HCT116 (cell line): ENCODE data around the gene PNRC2. TPM values are rescaled to one million over a fixed set of nuclear protein-coding genes. Genes with fewer than 3 reads are reported as not detected.

Experiments used
- ATAC-seq: fragments of 200-7000 bp; cut with Tn5 transposase; 2 replicates; pipeline ENCODE4 v1.9.1; 2020; ENCODE audit warnings: mild to moderate bottlenecking, moderate library complexity
- BruUV-seq: library from RNA; stranded (reverse); fragments of 400-500 nt; replicated peaks from 2 replicates; lab custom pipeline; 2021; lab: Mats Ljungman, UMichigan
- CTCF ChIA-PET: fragments of 300-600 bp; sonication (Branson Sonifier 250); formaldehyde crosslinking; loops from one replicate; lab custom pipeline; 2021; ENCODE audit warnings: antibody characterized with exemption; lab: Charles Lee
- POLR2A ChIA-PET: fragments of 300-600, 350-600 bp; sonication (Branson Sonifier 250); formaldehyde crosslinking; loops from one replicate; lab custom pipeline; 2021; ENCODE audit warnings: antibody characterized with exemption; lab: Charles Lee
- RAD21 ChIA-PET, 2 experiments: fragments of 300-600 bp; sonication (Branson Sonifier 250); formaldehyde crosslinking; loops; one replicate each; lab custom pipeline; 2023; ENCODE audit warnings: low total read pairs in 2 of 2; ENCODE audit not compliant: uncharacterized antibody in 2 of 2, unreplicated experiment in 2 of 2, low non-redundant PET in 1 of 2; lab: Charles Lee
- DNase-seq: peaks from one replicate; pipeline ENCODE4 v3.0.0-alpha.2; 2010; ENCODE audit warnings: low read depth, low spot score
- H2AFZ ChIP-seq: fragments of 200-600 bp; shearing (Covaris generic), sonication (generic); 2 replicates; pipeline ENCODE4 v1.6.1; 2017; ENCODE audit warnings: low read depth, mixed run types, mixed read lengths, antibody characterized with exemption, low read length; ENCODE audit not compliant: poor library complexity, severe bottlenecking
- H3K27ac ChIP-seq: 2 replicates; pipeline ENCODE4 v1.5.1; 2012; ENCODE audit warnings: low read depth, low read length
- H3K27me3 ChIP-seq: fragments of 200-600 bp; sonication (generic); 2 replicates; pipeline ENCODE4 v1.6.1; 2016; ENCODE audit warnings: mixed run types, low read length, mixed read lengths; ENCODE audit not compliant: insufficient read depth
- H3K36me3 ChIP-seq, 2 experiments: fragments of 200-500 bp in 1 of 2; fragments of 200-600 bp in 1 of 2; sonication (Bioruptor generic) in 1 of 2; sonication (generic) in 1 of 2; 2 replicates each; pipeline versions ENCODE4 v1.5.1 to v1.6.1; 2014 to 2016; ENCODE audit warnings: low read length in 2 of 2, inconsistent platforms in 1 of 2, mixed read lengths in 1 of 2, mixed run types in 1 of 2; ENCODE audit not compliant: insufficient read depth in 2 of 2, control insufficient read depth in 1 of 2
- H3K4me1 ChIP-seq, 2 experiments: fragments of 200-600 bp in 1 of 2; sonication (generic) in 1 of 2; 2 replicates each; pipeline versions ENCODE4 v1.5.1 to v1.6.1; 2012 to 2017; ENCODE audit warnings: low read length in 2 of 2, inconsistent platforms in 1 of 2, mild to moderate bottlenecking in 1 of 2, mixed read lengths in 1 of 2, mixed run types in 1 of 2, moderate library complexity in 1 of 2; ENCODE audit not compliant: insufficient read depth in 2 of 2, control insufficient read depth in 1 of 2
- H3K4me2 ChIP-seq: fragments of 200-600 bp; sonication (generic); 2 replicates; pipeline ENCODE4 v1.6.1; 2017; ENCODE audit warnings: mixed run types, low read length, mixed read lengths
- H3K4me3 ChIP-seq, 2 experiments: fragments of 200-600 bp in 1 of 2; sonication (generic) in 1 of 2; replicated peaks in 1 of 2; 2 replicates each; pipeline ENCODE4 v1.5.1; 2011 to 2016; ENCODE audit warnings: low read length in 2 of 2, control low read depth in 1 of 2, low read depth in 1 of 2, mild to moderate bottlenecking in 1 of 2, mixed read lengths in 1 of 2, mixed run types in 1 of 2
- H3K79me2 ChIP-seq: fragments of 200-600 bp; sonication (generic); 2 replicates; pipeline ENCODE4 v1.6.1; 2017; ENCODE audit warnings: mild to moderate bottlenecking, mixed run types, low read length, moderate library complexity, mixed read lengths; ENCODE audit not compliant: insufficient read depth
- H3K9ac ChIP-seq: fragments of 200-600 bp; sonication (generic); 2 replicates; pipeline ENCODE4 v1.6.1; 2016; ENCODE audit warnings: low read length, mixed read lengths
- H3K9me2 ChIP-seq: fragments of 200-600 bp; sonication (generic), shearing (Covaris generic); 2 replicates; pipeline ENCODE4 v1.6.1; 2017; ENCODE audit warnings: mixed run types, mild to moderate bottlenecking, moderate library complexity; ENCODE audit not compliant: insufficient read depth
- H3K9me3 ChIP-seq, 2 experiments: fragments of 200-500 bp in 1 of 2; fragments of 200-600 bp in 1 of 2; sonication (Bioruptor generic) in 1 of 2; sonication (generic) in 1 of 2; 2 replicates each; pipeline ENCODE4 v1.6.1; 2014 to 2017; ENCODE audit warnings: low read length in 2 of 2, mixed read lengths in 2 of 2, inconsistent platforms in 1 of 2, low read depth in 1 of 2, mild to moderate bottlenecking in 1 of 2, mixed run types in 1 of 2, moderate library complexity in 1 of 2; ENCODE audit not compliant: control insufficient read depth in 1 of 2, insufficient read depth in 1 of 2
- H4K20me1 ChIP-seq: fragments of 200-600 bp; sonication (generic), shearing (Covaris generic); 2 replicates; pipeline ENCODE4 v1.6.1; 2017; ENCODE audit warnings: mixed run types, mild to moderate bottlenecking, moderate library complexity; ENCODE audit not compliant: insufficient read depth
- EZH2 ChIP-seq: fragments of 200-600 bp; sonication (generic); IDR thresholded peaks from 2 replicates; pipeline ENCODE4 v1.6.1; 2017; ENCODE audit warnings: antibody characterized with exemption, mixed run types
- EZH2phosphoT487 ChIP-seq: fragments of 200-600 bp; IDR thresholded peaks from 2 replicates; pipeline ENCODE4 v1.6.1; 2018; ENCODE audit warnings: antibody characterized with exemption, borderline replicate concordance
- JUND ChIP-seq: IDR thresholded peaks from 2 replicates; pipeline ENCODE4 v1.6.1; 2012
- SIN3A ChIP-seq: IDR thresholded peaks from 2 replicates; pipeline ENCODE4 v1.6.1; 2012; ENCODE audit warnings: low read depth
- ZNF274 ChIP-seq: fragments of 200-500 bp; sonication (Bioruptor generic); IDR thresholded peaks from 2 replicates; pipeline ENCODE4 v1.6.1; 2014; ENCODE audit warnings: mild to moderate bottlenecking, low read depth, low read length, inconsistent platforms
- intact Hi-C: fragments of 100-400 bp; cut with micrococcal nuclease; formaldehyde crosslinking; loops from 2 replicates; pipeline ENCODE4 v1.10.0; 2022
- total RNA-seq: library from RNA; stranded (reverse); gene quantifications from one replicate; pipeline ENCODE4 v1.2.1, GENCODE V29; 2021; ENCODE audit not compliant: unreplicated experiment
- TF ChIP-seq, protein P1 (sequence below): IDR thresholded peaks from 2 replicates; pipeline ENCODE4 v1.6.1; 2012; ENCODE audit warnings: low read depth
- TF ChIP-seq, protein P2 (sequence below), 3 experiments: fragments of 200-600 bp in 1 of 3; sonication (generic) in 1 of 3; IDR thresholded peaks in 2 of 3; conservative IDR thresholded peaks in 1 of 3; 2 replicates each; pipeline ENCODE4 v1.5.1; 2012 to 2017; ENCODE audit warnings: low read depth in 2 of 3, low read length in 2 of 3, antibody characterized with exemption in 1 of 3, borderline replicate concordance in 1 of 3, control low read depth in 1 of 3, mild to moderate bottlenecking in 1 of 3, mixed read lengths in 1 of 3, mixed run types in 1 of 3, moderate library complexity in 1 of 3; ENCODE audit not compliant: insufficient read depth in 1 of 3
- TF ChIP-seq, protein P3 (sequence below): IDR thresholded peaks from 2 replicates; pipeline ENCODE4 v1.6.1; 2012

PNRC2 gene
- total RNA-seq, 1 experiment from 2014 or later: 92.1 TPM

DNA sequence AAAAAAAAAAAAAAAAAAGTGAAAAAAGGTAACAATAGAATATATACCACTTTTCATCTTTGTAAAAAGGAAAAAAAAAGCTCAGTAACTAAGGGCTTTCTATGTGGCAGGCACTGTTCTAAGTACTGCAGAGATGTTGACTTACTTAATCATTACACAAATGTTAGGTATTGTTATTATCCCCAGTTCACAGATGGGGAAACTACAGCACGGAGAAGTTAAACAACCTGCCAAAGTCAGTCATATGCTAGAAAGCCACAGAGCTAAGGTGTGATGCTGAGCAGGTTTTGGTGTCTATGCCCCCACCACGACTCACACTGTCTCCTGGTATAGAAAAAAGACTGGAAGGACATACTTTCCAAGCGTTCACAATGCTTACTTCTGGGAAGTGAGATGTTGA lies 6.6 kb upstream of the PNRC2 start (continued):
- TF ChIP-seq, protein P1, sequence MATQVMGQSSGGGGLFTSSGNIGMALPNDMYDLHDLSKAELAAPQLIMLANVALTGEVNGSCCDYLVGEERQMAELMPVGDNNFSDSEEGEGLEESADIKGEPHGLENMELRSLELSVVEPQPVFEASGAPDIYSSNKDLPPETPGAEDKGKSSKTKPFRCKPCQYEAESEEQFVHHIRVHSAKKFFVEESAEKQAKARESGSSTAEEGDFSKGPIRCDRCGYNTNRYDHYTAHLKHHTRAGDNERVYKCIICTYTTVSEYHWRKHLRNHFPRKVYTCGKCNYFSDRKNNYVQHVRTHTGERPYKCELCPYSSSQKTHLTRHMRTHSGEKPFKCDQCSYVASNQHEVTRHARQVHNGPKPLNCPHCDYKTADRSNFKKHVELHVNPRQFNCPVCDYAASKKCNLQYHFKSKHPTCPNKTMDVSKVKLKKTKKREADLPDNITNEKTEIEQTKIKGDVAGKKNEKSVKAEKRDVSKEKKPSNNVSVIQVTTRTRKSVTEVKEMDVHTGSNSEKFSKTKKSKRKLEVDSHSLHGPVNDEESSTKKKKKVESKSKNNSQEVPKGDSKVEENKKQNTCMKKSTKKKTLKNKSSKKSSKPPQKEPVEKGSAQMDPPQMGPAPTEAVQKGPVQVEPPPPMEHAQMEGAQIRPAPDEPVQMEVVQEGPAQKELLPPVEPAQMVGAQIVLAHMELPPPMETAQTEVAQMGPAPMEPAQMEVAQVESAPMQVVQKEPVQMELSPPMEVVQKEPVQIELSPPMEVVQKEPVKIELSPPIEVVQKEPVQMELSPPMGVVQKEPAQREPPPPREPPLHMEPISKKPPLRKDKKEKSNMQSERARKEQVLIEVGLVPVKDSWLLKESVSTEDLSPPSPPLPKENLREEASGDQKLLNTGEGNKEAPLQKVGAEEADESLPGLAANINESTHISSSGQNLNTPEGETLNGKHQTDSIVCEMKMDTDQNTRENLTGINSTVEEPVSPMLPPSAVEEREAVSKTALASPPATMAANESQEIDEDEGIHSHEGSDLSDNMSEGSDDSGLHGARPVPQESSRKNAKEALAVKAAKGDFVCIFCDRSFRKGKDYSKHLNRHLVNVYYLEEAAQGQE: no peak
- TF ChIP-seq, protein P2, sequence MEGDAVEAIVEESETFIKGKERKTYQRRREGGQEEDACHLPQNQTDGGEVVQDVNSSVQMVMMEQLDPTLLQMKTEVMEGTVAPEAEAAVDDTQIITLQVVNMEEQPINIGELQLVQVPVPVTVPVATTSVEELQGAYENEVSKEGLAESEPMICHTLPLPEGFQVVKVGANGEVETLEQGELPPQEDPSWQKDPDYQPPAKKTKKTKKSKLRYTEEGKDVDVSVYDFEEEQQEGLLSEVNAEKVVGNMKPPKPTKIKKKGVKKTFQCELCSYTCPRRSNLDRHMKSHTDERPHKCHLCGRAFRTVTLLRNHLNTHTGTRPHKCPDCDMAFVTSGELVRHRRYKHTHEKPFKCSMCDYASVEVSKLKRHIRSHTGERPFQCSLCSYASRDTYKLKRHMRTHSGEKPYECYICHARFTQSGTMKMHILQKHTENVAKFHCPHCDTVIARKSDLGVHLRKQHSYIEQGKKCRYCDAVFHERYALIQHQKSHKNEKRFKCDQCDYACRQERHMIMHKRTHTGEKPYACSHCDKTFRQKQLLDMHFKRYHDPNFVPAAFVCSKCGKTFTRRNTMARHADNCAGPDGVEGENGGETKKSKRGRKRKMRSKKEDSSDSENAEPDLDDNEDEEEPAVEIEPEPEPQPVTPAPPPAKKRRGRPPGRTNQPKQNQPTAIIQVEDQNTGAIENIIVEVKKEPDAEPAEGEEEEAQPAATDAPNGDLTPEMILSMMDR (IDR thresholded peaks at IDR 0.05 in 2 of 3, conservative IDR thresholded peaks at IDR 0.05 in 1 of 3; ENCODE audit: borderline replicate concordance in 1 of 3, insufficient read depth in 1 of 3, low read depth in 2 of 3, low read length in 2 of 3): no peak

DNA sequence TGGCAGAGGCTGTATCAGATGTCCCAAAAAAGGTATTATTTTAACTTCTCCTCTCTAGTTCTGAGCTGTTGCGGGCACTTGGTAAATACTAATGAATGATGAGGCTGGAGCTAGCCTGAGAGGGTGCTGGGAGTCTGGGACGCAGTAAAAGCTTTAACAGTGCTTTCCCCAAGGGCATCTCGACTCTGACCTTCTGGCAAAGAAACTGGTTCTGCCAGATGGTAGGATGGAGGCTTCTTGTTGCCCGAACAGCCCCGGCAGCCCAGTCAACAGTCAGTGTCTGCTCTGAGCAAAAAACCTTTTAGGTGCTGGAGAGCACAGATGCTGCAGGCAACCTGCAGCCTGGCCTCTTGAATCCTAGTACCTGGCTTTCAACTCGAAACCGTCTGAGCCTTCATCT lies 2.5 kb upstream of the PNRC2 start:
- no TSS peak for BruUV-seq
- peaks cover 20 to 36% of the 10 kb centered on the region in 2 experiments for H3K4me1 ChIP-seq
- TF ChIP-seq, protein P1: no peak
- no peak for TF ChIP-seq EZH2phosphoT487
- no peak for TF ChIP-seq EZH2
- TF ChIP-seq, protein P2 (IDR thresholded peaks at IDR 0.05 in 2 of 3, conservative IDR thresholded peaks at IDR 0.05 in 1 of 3; ENCODE audit: borderline replicate concordance in 1 of 3, insufficient read depth in 1 of 3, low read depth in 2 of 3, low read length in 2 of 3): no peak
- no peak for TF ChIP-seq JUND
- TF ChIP-seq SIN3A: no peak
- TF ChIP-seq, protein P3, sequence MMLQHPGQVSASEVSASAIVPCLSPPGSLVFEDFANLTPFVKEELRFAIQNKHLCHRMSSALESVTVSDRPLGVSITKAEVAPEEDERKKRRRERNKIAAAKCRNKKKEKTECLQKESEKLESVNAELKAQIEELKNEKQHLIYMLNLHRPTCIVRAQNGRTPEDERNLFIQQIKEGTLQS: no peak
- no peak for TF ChIP-seq ZNF274

More for the DNA sequence above, 2.5 kb upstream of the PNRC2 start:
- CTCF ChIA-PET: interaction anchor here (1.5 kb wide), 1 partner anchor 9 kb away, joined by 4 read pairs; no protein-coding TSS in a partner anchor
- H3K9me2 ChIP-seq: no peaks in the 10 kb centered on the region
- DNase-seq: no peak
- no peak overlapping the region for H3K4me3 ChIP-seq
- no peaks in the 10 kb centered on the region for H4K20me1 ChIP-seq
- no peak overlapping the region for H2AFZ ChIP-seq
- RAD21 ChIA-PET: no interaction called here
- H3K27ac ChIP-seq: no peak overlapping the region
- H3K36me3 ChIP-seq: peaks cover 5 to 8% of the 10 kb centered on the region in 2 experiments; a peak in 3 of 4 replicates
- intact Hi-C loops: no loop called here
- no peak overlapping the region for H3K4me2 ChIP-seq
- no peak for ATAC-seq
- no peaks in the 10 kb centered on the region for H3K27me3 ChIP-seq
- POLR2A ChIA-PET: interaction anchor here (1.0 kb wide), 1 partner anchor 23 kb away, joined by 3 read pairs; the partner anchor contains the start of gene SRSF10
- no peak overlapping the region for H3K9ac ChIP-seq
- peaks cover 22% of the 10 kb centered on the region for H3K79me2 ChIP-seq
- H3K9me3 ChIP-seq: no peaks in the 10 kb centered on the region
